ENCODE results near the gene PRSS56. TPM values are rescaled to one million over a fixed set of nuclear protein-coding genes. Genes with fewer than 3 reads are reported as not detected.

Gene PRSS56
- polyA plus RNA-seq, 1 donor from 2014 or later: 0.16 TPM

DNA sequence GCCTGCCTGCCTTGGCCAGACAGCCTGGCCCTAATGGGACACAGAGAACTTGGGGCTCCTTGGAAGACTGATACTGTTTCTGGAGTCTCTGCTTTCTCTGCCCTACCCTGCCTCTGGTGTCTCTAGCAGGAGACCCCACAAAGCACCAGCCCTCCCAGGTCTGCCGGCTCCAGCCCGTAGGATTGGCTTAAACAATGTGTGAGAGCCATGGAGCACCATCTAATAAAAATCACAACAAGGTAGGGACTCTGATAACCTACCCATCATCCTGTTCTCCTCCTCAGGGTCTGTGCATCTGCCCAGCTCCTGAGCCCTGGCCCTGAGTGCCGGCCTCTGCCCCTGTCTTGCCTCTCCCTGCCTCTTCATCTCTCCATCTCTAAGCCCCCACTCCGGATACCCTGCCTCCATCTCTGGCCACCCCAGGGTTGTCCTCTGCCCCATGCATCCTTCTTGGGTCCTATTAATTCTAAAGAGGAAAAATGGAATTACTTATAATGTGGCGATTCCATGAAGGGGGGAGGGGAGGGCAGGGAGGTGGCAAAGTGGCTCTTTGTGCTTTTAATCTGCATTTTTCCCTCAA, 31.4 kb upstream of the PRSS56 start:
- Histone ChIP-seq H3K79me2 (replicated peaks; ENCODE audit: insufficient read depth, low read length) (no peaks in the 10 kb centered on the region), H3K9ac (ENCODE audit: low read length) (peak overlapping the region; percentile 56), H3K27ac (ENCODE audit: low read length) (peak overlapping the region; percentile 3), H3K4me3 (ENCODE audit: low read length) (peak overlapping the region; percentile 60), H3K27me3 (ENCODE audit: insufficient read depth, low read depth, low read length) (peaks cover 45% of the 10 kb centered on the region), H3F3A (ENCODE audit: insufficient read depth, low read length, poor library complexity, severe bottlenecking) (no peaks in the 10 kb centered on the region), H2AFZ (ENCODE audit: low read depth, low read length) (no peak overlapping the region), H3K4me2 (ENCODE audit: low read length) (no peak overlapping the region), H3K36me3 (ENCODE audit: insufficient read depth, low read length) (no peaks in the 10 kb centered on the region), H3K9me2 (ENCODE audit: insufficient read depth, low read length) (no peaks in the 10 kb centered on the region), H3K9me3 (ENCODE audit: low read length) (no peaks in the 10 kb centered on the region), H4K20me1 (ENCODE audit: insufficient read depth) (no peaks in the 10 kb centered on the region)
- no peak for TF ChIP-seq SMC3 (conservative IDR thresholded peaks at IDR 0.05; ENCODE audit: poor library complexity)
- TF ChIP-seq MXI1 (conservative IDR thresholded peaks at IDR 0.05; ENCODE audit: poor library complexity, severe bottlenecking): no peak
- no peak for TF ChIP-seq EP300 (conservative IDR thresholded peaks at IDR 0.05; ENCODE audit: poor library complexity, severe bottlenecking)
- TF ChIP-seq RAD21 (conservative IDR thresholded peaks at IDR 0.05): no peak
- TF ChIP-seq EZH2 (IDR thresholded peaks at IDR 0.05; ENCODE audit: borderline replicate concordance, insufficient read depth, low read length, poor library complexity, severe bottlenecking): no peak

DNA sequence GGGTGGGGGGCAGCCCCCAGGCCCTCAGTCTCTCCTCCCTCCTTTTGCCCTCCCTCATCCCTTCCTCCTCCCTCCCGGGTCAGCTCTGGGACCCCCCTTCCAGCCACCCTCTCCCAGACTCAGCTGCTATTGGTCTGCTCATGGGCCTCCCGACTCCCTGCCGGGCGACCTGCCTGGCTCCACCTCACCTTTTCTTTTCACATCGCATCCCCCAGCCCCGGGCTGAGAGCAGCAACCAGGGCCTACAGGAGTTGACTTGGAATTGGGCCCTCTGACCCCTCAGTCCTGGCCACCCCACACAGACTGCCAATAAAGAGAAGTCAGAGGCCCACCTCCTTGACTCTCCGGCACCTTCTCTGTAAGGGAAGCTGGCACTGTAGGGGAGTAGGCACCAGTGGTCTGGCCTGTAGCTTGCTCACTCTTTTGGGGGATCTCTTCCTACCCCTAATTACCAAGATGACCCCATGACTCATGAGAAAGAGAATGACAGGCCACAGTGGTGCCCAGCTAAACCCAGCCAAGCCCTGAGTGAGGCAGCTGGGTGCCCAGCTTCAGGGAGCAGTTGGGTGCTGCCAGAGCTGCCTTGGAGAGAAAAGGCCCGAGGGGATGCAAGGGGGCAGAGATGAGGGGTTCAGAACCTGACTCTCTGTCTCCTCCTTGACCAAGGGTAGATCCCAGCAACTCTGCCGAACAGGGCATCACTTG, 30.5 kb upstream of the PRSS56 start:
- H3K27me3 ChIP-seq (ENCODE audit: insufficient read depth, low read depth, low read length): peaks cover 39% of the 10 kb centered on the region
- H3K4me2 ChIP-seq (ENCODE audit: low read length): no peak overlapping the region
- H3K79me2 ChIP-seq (replicated peaks; ENCODE audit: insufficient read depth, low read length): no peaks in the 10 kb centered on the region
- H3K27ac ChIP-seq (ENCODE audit: low read length): peak overlapping the region; percentile 3
- TF ChIP-seq, protein P1, sequence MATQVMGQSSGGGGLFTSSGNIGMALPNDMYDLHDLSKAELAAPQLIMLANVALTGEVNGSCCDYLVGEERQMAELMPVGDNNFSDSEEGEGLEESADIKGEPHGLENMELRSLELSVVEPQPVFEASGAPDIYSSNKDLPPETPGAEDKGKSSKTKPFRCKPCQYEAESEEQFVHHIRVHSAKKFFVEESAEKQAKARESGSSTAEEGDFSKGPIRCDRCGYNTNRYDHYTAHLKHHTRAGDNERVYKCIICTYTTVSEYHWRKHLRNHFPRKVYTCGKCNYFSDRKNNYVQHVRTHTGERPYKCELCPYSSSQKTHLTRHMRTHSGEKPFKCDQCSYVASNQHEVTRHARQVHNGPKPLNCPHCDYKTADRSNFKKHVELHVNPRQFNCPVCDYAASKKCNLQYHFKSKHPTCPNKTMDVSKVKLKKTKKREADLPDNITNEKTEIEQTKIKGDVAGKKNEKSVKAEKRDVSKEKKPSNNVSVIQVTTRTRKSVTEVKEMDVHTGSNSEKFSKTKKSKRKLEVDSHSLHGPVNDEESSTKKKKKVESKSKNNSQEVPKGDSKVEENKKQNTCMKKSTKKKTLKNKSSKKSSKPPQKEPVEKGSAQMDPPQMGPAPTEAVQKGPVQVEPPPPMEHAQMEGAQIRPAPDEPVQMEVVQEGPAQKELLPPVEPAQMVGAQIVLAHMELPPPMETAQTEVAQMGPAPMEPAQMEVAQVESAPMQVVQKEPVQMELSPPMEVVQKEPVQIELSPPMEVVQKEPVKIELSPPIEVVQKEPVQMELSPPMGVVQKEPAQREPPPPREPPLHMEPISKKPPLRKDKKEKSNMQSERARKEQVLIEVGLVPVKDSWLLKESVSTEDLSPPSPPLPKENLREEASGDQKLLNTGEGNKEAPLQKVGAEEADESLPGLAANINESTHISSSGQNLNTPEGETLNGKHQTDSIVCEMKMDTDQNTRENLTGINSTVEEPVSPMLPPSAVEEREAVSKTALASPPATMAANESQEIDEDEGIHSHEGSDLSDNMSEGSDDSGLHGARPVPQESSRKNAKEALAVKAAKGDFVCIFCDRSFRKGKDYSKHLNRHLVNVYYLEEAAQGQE (IDR thresholded peaks at IDR 0.05; ENCODE audit: borderline replicate concordance): no peak
- TF ChIP-seq EZH2 (IDR thresholded peaks at IDR 0.05; ENCODE audit: borderline replicate concordance, insufficient read depth, low read length, poor library complexity, severe bottlenecking) (no peak), POLR2AphosphoS5 (IDR thresholded peaks at IDR 0.05) (no peak), EP300 (conservative IDR thresholded peaks at IDR 0.05; ENCODE audit: poor library complexity, severe bottlenecking) (no peak), TAF1 (IDR thresholded peaks at IDR 0.05; ENCODE audit: low read depth) (no peak), MXI1 (conservative IDR thresholded peaks at IDR 0.05; ENCODE audit: poor library complexity, severe bottlenecking) (no peak)
- TF ChIP-seq, protein P2, sequence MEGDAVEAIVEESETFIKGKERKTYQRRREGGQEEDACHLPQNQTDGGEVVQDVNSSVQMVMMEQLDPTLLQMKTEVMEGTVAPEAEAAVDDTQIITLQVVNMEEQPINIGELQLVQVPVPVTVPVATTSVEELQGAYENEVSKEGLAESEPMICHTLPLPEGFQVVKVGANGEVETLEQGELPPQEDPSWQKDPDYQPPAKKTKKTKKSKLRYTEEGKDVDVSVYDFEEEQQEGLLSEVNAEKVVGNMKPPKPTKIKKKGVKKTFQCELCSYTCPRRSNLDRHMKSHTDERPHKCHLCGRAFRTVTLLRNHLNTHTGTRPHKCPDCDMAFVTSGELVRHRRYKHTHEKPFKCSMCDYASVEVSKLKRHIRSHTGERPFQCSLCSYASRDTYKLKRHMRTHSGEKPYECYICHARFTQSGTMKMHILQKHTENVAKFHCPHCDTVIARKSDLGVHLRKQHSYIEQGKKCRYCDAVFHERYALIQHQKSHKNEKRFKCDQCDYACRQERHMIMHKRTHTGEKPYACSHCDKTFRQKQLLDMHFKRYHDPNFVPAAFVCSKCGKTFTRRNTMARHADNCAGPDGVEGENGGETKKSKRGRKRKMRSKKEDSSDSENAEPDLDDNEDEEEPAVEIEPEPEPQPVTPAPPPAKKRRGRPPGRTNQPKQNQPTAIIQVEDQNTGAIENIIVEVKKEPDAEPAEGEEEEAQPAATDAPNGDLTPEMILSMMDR (IDR thresholded peaks at IDR 0.05; ENCODE audit: poor library complexity, severe bottlenecking): no peak
- H3K9me2 ChIP-seq (ENCODE audit: insufficient read depth, low read length): no peaks in the 10 kb centered on the region
- no peaks in the 10 kb centered on the region for H3K9me3 ChIP-seq (ENCODE audit: low read length)
- H4K20me1 ChIP-seq (ENCODE audit: insufficient read depth): no peaks in the 10 kb centered on the region
- H3K9ac ChIP-seq (ENCODE audit: low read length): no peak overlapping the region
- H3F3A ChIP-seq (ENCODE audit: insufficient read depth, low read length, poor library complexity, severe bottlenecking): no peaks in the 10 kb centered on the region
- no peak overlapping the region for H2AFZ ChIP-seq (ENCODE audit: low read depth, low read length)
- no peak overlapping the region for H3K4me3 ChIP-seq (ENCODE audit: low read length)
- H3K36me3 ChIP-seq (ENCODE audit: insufficient read depth, low read length): no peaks in the 10 kb centered on the region
